Measurements from ENCODE around the gene CROCC.
"Not testable (repeated sequence)": the region's sequence is repeated elsewhere in the genome, so short reads cannot be mapped to it uniquely, and the experiment has no call there.

Gene CROCC

GRCh38 chr1:16900751-16901150 is 21.0 kb upstream of the CROCC start:
- ChIA-PET CTCF (no interaction called here), POLR2A (no interaction called here)
- TF ChIP-seq CTCF (IDR thresholded peaks at IDR 0.05; ENCODE audit: insufficient read depth, low read length, missing control alignments), result peak; percentile 46
- H3K4me3 ChIP-seq (ENCODE audit: low read depth, low read length), result no peak overlapping the region
- no peak for DNase-seq (ENCODE audit: low read depth, low spot score)

- POLR2A ChIA-PET; DNase-seq (ENCODE audit: low read depth, low spot score): not testable (repeated sequence)
- CTCF ChIA-PET, result interaction anchor here (1.6 kb wide), 1 partner anchor 280 kb away, joined by 3 read pairs; no protein-coding TSS in a partner anchor
These were observed 20.4 kb upstream of the CROCC start for GRCh38 chr1:16901371-16901770.

GRCh38 chr1:16903054-16903453 is 18.7 kb upstream of the CROCC start:
- ChIA-PET CTCF (interaction anchor here (1.1 to 1.5 kb wide), 2 partner anchors 143 to 282 kb away, joined by 4 to 5 read pairs; no protein-coding TSS in a partner anchor), POLR2A (interaction anchor here (1.7 to 3.2 kb wide), 2 partner anchors 8 to 389 kb away, joined by 6 to 17 read pairs; partner anchors contain the start of gene RNU1-1)
- no peak for DNase-seq (ENCODE audit: low read depth, low spot score)
- H3K4me3 ChIP-seq (ENCODE audit: low read depth, low read length), result no peak overlapping the region
- TF ChIP-seq CTCF (IDR thresholded peaks at IDR 0.05; ENCODE audit: insufficient read depth, low read length, missing control alignments), result no peak

More at GRCh38 chr1:16901371-16901770, 20.4 kb upstream of the CROCC start:
- H3K4me3 ChIP-seq (ENCODE audit: low read depth, low read length), result not testable (repeated sequence)

GRCh38 chr1:16903458-16903796 is 18.3 kb upstream of the CROCC start:
- no peak for DNase-seq (ENCODE audit: low read depth, low spot score)
- ChIA-PET POLR2A (interaction anchor here (0.6 to 3.2 kb wide), 3 partner anchors 8 to 427 kb away, joined by 4 to 17 read pairs (median 6); partner anchors contain the start of gene RNU1-1), CTCF (interaction anchor here (1.1 to 1.5 kb wide), 2 partner anchors 143 to 282 kb away, joined by 4 to 5 read pairs; no protein-coding TSS in a partner anchor)
- TF ChIP-seq CTCF (IDR thresholded peaks at IDR 0.05; ENCODE audit: insufficient read depth, low read length, missing control alignments), result no peak
- peak overlapping the region; percentile 51 for H3K4me3 ChIP-seq (ENCODE audit: low read depth, low read length)

- TF ChIP-seq CTCF (IDR thresholded peaks at IDR 0.05; ENCODE audit: insufficient read depth, low read length, missing control alignments), result no peak
- peak; percentile 91 for DNase-seq (ENCODE audit: low read depth, low spot score)
- CTCF ChIA-PET, result interaction anchor here (0.8 kb wide), 1 partner anchor 21 kb away, joined by 3 read pairs; no protein-coding TSS in a partner anchor
- H3K4me3 ChIP-seq (ENCODE audit: low read depth, low read length), result peak overlapping the region; percentile 71
- POLR2A ChIA-PET, result interaction anchor here (0.9 to 3.2 kb wide), 8 partner anchors 8 to 391 kb away, joined by 4 to 33 read pairs (median 6); partner anchors contain the start of genes RNU1-1 and RNU1-2
These were observed 17.1 kb upstream of the CROCC start for GRCh38 chr1:16904560-16905109.

- TF ChIP-seq CTCF (IDR thresholded peaks at IDR 0.05; ENCODE audit: insufficient read depth, low read length, missing control alignments), result no peak
- peak; percentile 84 for DNase-seq (ENCODE audit: low read depth, low spot score)
- POLR2A ChIA-PET, result interaction anchor here (0.9 to 3.2 kb wide), 7 partner anchors 9 to 392 kb away, joined by 4 to 33 read pairs (median 7); partner anchors contain the start of gene RNU1-2
- peak overlapping the region; percentile 71 for H3K4me3 ChIP-seq (ENCODE audit: low read depth, low read length)
- CTCF ChIA-PET, result interaction anchor here (0.7 to 0.8 kb wide), 2 partner anchors 22 to 432 kb away, joined by 3 read pairs; no protein-coding TSS in a partner anchor
These were observed 16.4 kb upstream of the CROCC start for GRCh38 chr1:16905110-16905867.

All from AG04449 (cell line).